NCI-H2171 treated with DMSO at 0.1 percent for 48 hours (cell line): Measurements from ENCODE around the gene RNF38.
"Not testable (repeated sequence)": the region's sequence is repeated elsewhere in the genome, so short reads cannot be mapped to it uniquely, and the experiment has no call there.

Experiments
- DNase-seq: peaks from one replicate; lab custom pipeline; 2025; lab: John Stamatoyannopoulos, UW

Gene RNF38

GRCh38 chr9:36399980-36400331 is at the start of gene RNF38:
RNF38 (minus strand) TSS chr9:36400269; CDS start chr9:36400108, 161 bp downstream.
- DNase-seq = peak; percentile 66

- DNase-seq = not testable (repeated sequence)
These were observed 48.5 kb upstream of the RNF38 start for GRCh38 chr9:36448555-36448954.

GRCh38 chr9:36448017-36448416 is 47.9 kb upstream of the RNF38 start:
- no peak for DNase-seq

- not testable (repeated sequence) for DNase-seq
These were observed 46.6 kb upstream of the RNF38 start for GRCh38 chr9:36446678-36447077.

GRCh38 chr9:36445800-36446361 is 45.8 kb upstream of the RNF38 start:
- DNase-seq = no peak

- DNase-seq = no peak
These were observed 44.1 kb upstream of the RNF38 start for GRCh38 chr9:36444203-36444602.

GRCh38 chr9:36443581-36443980 is 43.5 kb upstream of the RNF38 start:
- peak; percentile 29 for DNase-seq

- no peak for DNase-seq
These were observed 42.6 kb upstream of the RNF38 start for GRCh38 chr9:36442710-36443109.

GRCh38 chr9:36441966-36442365 is 41.9 kb upstream of the RNF38 start:
- DNase-seq = no peak

GRCh38 chr9:36438536-36439236 is 38.6 kb upstream of the RNF38 start:
- DNase-seq = no peak

GRCh38 chr9:36437790-36438189 is 37.7 kb upstream of the RNF38 start:
- no peak for DNase-seq

GRCh38 chr9:36436909-36437308 is 36.8 kb upstream of the RNF38 start:
- no peak for DNase-seq

- no peak for DNase-seq
These were observed 33.3 kb upstream of the RNF38 start for GRCh38 chr9:36433386-36433785.

GRCh38 chr9:36431078-36431477 is 31.0 kb upstream of the RNF38 start:
- no peak for DNase-seq

- DNase-seq = no peak
These were observed 26.9 kb upstream of the RNF38 start for GRCh38 chr9:36426945-36427344.

- no peak for DNase-seq
These were observed 26.3 kb upstream of the RNF38 start for GRCh38 chr9:36426348-36426747.

- no peak for DNase-seq
These were observed 24.4 kb upstream of the RNF38 start for GRCh38 chr9:36424289-36425055.

- DNase-seq = no peak
These were observed 23.1 kb upstream of the RNF38 start for GRCh38 chr9:36423206-36423605.

- DNase-seq = no peak
These were observed 16.8 kb upstream of the RNF38 start for GRCh38 chr9:36416890-36417289.

- DNase-seq = no peak
These were observed 15.9 kb upstream of the RNF38 start for GRCh38 chr9:36415822-36416525.

- not testable (repeated sequence) for DNase-seq
These were observed 11.3 kb upstream of the RNF38 start for GRCh38 chr9:36411410-36411809.

GRCh38 chr9:36409076-36409475 is 9.0 kb upstream of the RNF38 start:
- DNase-seq = not testable (repeated sequence)
